ENCODE data around the gene PDE9A. TPM values are rescaled to one million over a fixed set of nuclear protein-coding genes. Genes with fewer than 3 reads are reported as not detected.

Gene PDE9A
- total RNA-seq, 1 experiment from 2014 or later, result 44.8 TPM

DNA sequence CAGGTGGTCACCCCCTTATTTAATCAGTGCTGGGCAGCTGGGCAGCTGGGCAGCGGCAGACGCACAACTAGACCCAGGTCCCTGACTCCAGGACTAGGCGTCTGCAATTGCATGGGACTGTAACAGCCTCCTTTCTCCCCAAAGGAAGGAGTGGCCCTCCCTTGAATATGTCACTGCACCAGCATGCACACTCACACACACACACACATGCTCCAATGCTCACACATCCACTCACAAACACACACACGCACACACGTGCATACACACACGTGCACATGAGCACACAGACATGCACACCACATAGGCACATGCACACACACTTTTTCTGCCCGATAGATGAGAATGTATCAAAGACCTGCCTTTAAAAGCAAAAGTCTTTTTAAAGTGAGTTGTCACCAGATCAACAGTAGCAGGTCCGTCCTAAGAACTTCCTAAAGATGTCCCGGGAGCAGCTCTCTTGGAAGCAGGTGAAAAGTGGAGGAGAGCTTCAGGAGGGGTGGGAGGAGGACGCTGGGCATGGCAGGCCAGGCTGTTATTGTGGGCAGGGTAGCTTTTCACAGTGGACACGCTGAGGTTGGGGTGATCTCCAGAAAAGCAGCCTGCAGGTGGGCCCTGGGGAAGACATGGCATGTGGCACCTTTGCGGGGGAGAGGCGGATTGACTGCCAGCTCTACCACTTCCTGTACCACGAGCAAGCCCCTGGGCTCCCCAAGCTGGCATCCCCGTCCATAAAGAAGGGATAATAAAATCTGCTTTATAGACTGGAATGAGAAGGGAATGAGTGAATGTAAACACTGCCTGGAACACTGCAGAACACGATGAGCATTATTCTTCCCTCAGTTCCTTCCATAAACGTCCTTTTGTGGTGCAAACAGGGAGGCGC, 1.7 kb downstream of the PDE9A start (continued):
- TF ChIP-seq, protein P1, sequence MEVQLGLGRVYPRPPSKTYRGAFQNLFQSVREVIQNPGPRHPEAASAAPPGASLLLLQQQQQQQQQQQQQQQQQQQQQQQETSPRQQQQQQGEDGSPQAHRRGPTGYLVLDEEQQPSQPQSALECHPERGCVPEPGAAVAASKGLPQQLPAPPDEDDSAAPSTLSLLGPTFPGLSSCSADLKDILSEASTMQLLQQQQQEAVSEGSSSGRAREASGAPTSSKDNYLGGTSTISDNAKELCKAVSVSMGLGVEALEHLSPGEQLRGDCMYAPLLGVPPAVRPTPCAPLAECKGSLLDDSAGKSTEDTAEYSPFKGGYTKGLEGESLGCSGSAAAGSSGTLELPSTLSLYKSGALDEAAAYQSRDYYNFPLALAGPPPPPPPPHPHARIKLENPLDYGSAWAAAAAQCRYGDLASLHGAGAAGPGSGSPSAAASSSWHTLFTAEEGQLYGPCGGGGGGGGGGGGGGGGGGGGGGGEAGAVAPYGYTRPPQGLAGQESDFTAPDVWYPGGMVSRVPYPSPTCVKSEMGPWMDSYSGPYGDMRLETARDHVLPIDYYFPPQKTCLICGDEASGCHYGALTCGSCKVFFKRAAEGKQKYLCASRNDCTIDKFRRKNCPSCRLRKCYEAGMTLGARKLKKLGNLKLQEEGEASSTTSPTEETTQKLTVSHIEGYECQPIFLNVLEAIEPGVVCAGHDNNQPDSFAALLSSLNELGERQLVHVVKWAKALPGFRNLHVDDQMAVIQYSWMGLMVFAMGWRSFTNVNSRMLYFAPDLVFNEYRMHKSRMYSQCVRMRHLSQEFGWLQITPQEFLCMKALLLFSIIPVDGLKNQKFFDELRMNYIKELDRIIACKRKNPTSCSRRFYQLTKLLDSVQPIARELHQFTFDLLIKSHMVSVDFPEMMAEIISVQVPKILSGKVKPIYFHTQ (CRISPR knock-in tag; IDR thresholded peaks at IDR 0.05), result no peak
- TF ChIP-seq CBFB (CRISPR knock-in tag; IDR thresholded peaks at IDR 0.05; ENCODE audit: low read depth), result no peak
- no peak for TF ChIP-seq NFE2L1 (CRISPR knock-in tag; IDR thresholded peaks at IDR 0.05)
- no peak for TF ChIP-seq JUN (CRISPR knock-in tag; IDR thresholded peaks at IDR 0.05)
- TF ChIP-seq, protein P2, sequence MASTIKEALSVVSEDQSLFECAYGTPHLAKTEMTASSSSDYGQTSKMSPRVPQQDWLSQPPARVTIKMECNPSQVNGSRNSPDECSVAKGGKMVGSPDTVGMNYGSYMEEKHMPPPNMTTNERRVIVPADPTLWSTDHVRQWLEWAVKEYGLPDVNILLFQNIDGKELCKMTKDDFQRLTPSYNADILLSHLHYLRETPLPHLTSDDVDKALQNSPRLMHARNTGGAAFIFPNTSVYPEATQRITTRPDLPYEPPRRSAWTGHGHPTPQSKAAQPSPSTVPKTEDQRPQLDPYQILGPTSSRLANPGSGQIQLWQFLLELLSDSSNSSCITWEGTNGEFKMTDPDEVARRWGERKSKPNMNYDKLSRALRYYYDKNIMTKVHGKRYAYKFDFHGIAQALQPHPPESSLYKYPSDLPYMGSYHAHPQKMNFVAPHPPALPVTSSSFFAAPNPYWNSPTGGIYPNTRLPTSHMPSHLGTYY (CRISPR knock-in tag; IDR thresholded peaks at IDR 0.05), result no peak
- TF ChIP-seq, protein P3, sequence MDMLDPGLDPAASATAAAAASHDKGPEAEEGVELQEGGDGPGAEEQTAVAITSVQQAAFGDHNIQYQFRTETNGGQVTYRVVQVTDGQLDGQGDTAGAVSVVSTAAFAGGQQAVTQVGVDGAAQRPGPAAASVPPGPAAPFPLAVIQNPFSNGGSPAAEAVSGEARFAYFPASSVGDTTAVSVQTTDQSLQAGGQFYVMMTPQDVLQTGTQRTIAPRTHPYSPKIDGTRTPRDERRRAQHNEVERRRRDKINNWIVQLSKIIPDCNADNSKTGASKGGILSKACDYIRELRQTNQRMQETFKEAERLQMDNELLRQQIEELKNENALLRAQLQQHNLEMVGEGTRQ (CRISPR knock-in tag; IDR thresholded peaks at IDR 0.05), result no peak
- no peak for TF ChIP-seq PRRX2 (CRISPR knock-in tag; IDR thresholded peaks at IDR 0.05)
- TF ChIP-seq, protein P4, sequence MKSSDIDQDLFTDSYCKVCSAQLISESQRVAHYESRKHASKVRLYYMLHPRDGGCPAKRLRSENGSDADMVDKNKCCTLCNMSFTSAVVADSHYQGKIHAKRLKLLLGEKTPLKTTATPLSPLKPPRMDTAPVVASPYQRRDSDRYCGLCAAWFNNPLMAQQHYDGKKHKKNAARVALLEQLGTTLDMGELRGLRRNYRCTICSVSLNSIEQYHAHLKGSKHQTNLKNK (CRISPR knock-in tag; IDR thresholded peaks at IDR 0.05), result no peak
- no peak for TF ChIP-seq ZNF263 (CRISPR knock-in tag; IDR thresholded peaks at IDR 0.05; ENCODE audit: low read depth)
- TF ChIP-seq, protein P5, sequence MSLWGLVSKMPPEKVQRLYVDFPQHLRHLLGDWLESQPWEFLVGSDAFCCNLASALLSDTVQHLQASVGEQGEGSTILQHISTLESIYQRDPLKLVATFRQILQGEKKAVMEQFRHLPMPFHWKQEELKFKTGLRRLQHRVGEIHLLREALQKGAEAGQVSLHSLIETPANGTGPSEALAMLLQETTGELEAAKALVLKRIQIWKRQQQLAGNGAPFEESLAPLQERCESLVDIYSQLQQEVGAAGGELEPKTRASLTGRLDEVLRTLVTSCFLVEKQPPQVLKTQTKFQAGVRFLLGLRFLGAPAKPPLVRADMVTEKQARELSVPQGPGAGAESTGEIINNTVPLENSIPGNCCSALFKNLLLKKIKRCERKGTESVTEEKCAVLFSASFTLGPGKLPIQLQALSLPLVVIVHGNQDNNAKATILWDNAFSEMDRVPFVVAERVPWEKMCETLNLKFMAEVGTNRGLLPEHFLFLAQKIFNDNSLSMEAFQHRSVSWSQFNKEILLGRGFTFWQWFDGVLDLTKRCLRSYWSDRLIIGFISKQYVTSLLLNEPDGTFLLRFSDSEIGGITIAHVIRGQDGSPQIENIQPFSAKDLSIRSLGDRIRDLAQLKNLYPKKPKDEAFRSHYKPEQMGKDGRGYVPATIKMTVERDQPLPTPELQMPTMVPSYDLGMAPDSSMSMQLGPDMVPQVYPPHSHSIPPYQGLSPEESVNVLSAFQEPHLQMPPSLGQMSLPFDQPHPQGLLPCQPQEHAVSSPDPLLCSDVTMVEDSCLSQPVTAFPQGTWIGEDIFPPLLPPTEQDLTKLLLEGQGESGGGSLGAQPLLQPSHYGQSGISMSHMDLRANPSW (CRISPR knock-in tag; conservative IDR thresholded peaks at IDR 0.05; ENCODE audit: low read depth), result no peak

DNA sequence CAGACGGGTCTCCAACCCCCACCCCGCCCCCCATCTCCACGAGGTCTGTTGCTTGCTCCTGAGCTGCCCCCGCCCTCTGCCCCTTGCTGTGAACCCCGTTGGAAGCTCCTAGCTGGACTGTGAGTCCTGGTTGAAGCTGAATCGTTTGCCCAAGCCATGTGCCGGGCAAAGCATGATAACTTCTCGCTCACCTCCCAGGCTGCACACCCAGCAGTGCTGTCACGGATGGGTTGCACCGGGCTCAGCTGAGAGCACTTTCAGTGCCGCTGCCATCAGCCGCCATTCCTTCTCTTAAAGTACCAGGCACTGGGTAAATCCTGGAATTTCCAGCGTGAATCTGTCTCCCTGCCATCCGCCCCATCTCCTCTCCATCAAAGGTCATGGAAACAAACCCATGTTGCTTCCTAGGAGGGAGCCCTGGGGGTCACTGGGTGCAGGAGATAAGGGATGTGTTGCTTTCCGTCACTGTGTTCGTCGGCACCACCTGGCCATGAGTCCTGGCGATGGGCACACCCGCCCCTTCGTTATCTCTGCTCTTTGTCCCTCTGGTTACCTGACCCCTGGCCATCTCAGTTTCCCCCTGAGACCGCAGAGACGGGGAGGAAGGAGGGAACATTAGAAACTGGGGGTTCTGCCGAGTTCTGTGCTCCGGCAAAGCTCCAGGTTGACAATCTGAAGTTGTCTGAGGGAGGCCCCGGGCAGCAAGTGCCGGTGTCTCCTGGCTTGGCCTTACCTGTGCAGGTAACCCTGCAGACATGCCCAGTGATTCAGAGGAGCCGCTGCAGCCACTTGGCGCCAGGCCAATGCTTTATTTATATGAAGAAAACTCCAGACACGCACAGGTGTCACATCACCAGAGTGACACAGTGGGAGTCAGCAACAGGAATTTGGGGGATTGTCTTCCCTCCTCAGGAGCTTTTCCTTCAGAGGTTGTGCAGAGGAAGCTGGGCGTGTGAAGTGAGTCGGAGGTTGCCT, 2.7 kb downstream of the PDE9A start:
- DNase-seq (ENCODE audit: low spot score), result peak; percentile 52
- H3K36me3 Mint-ChIP-seq, result no peaks in the 10 kb centered on the region
- POLR2A ChIA-PET, result no interaction called here
- H3K4me1 Mint-ChIP-seq, result peaks cover 53% of the 10 kb centered on the region
- H3K27me3 Mint-ChIP-seq (ENCODE audit: low read depth), result no peaks in the 10 kb centered on the region
- no peaks in the 10 kb centered on the region for H3K9me3 Mint-ChIP-seq
- H3K4me3 Mint-ChIP-seq, result peak overlapping the region; percentile 65
- H3K27ac Mint-ChIP-seq, result peak overlapping the region; percentile 68; the same call in 1 of the 2 replicates
- ATAC-seq, result no peak; the same call in 1 of the 2 replicates
- CTCF ChIA-PET, result interaction anchor here (0.7 to 5.7 kb wide), 7 partner anchors 10 to 63 kb away, joined by 3 to 66 read pairs (median 6); no protein-coding TSS in a partner anchor
- no peak for TF ChIP-seq ETV6 (CRISPR knock-in tag; IDR thresholded peaks at IDR 0.05)
- no peak for TF ChIP-seq TCF7 (CRISPR knock-in tag; IDR thresholded peaks at IDR 0.05; ENCODE audit: low read depth)
- TF ChIP-seq ZNF219 (CRISPR knock-in tag; IDR thresholded peaks at IDR 0.05; ENCODE audit: borderline replicate concordance), result no peak
- TF ChIP-seq, protein P6, sequence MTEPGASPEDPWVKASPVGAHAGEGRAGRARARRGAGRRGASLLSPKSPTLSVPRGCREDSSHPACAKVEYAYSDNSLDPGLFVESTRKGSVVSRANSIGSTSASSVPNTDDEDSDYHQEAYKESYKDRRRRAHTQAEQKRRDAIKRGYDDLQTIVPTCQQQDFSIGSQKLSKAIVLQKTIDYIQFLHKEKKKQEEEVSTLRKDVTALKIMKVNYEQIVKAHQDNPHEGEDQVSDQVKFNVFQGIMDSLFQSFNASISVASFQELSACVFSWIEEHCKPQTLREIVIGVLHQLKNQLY (CRISPR knock-in tag; IDR thresholded peaks at IDR 0.05), result no peak
- TF ChIP-seq MYBL2 (CRISPR knock-in tag; IDR thresholded peaks at IDR 0.05), result no peak
- TF ChIP-seq ZNF263 (CRISPR knock-in tag; IDR thresholded peaks at IDR 0.05; ENCODE audit: low read depth), result no peak
- TF ChIP-seq, protein P7, sequence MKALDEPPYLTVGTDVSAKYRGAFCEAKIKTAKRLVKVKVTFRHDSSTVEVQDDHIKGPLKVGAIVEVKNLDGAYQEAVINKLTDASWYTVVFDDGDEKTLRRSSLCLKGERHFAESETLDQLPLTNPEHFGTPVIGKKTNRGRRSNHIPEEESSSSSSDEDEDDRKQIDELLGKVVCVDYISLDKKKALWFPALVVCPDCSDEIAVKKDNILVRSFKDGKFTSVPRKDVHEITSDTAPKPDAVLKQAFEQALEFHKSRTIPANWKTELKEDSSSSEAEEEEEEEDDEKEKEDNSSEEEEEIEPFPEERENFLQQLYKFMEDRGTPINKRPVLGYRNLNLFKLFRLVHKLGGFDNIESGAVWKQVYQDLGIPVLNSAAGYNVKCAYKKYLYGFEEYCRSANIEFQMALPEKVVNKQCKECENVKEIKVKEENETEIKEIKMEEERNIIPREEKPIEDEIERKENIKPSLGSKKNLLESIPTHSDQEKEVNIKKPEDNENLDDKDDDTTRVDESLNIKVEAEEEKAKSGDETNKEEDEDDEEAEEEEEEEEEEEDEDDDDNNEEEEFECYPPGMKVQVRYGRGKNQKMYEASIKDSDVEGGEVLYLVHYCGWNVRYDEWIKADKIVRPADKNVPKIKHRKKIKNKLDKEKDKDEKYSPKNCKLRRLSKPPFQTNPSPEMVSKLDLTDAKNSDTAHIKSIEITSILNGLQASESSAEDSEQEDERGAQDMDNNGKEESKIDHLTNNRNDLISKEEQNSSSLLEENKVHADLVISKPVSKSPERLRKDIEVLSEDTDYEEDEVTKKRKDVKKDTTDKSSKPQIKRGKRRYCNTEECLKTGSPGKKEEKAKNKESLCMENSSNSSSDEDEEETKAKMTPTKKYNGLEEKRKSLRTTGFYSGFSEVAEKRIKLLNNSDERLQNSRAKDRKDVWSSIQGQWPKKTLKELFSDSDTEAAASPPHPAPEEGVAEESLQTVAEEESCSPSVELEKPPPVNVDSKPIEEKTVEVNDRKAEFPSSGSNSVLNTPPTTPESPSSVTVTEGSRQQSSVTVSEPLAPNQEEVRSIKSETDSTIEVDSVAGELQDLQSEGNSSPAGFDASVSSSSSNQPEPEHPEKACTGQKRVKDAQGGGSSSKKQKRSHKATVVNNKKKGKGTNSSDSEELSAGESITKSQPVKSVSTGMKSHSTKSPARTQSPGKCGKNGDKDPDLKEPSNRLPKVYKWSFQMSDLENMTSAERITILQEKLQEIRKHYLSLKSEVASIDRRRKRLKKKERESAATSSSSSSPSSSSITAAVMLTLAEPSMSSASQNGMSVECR (CRISPR knock-in tag; IDR thresholded peaks at IDR 0.05; ENCODE audit: borderline replicate concordance), result no peak
- TF ChIP-seq GRHL2 (CRISPR knock-in tag; IDR thresholded peaks at IDR 0.05; ENCODE audit: insufficient replicate concordance, severe bottlenecking), result no peak

Data from WTC11 (cell line).